ENCODE results near the gene ARHGAP42.

- TF ChIP-seq CTCF (IDR thresholded peaks at IDR 0.05; ENCODE audit: insufficient read depth, low read depth, low read length) (no peak), EZH2 (IDR thresholded peaks at IDR 0.05; ENCODE audit: insufficient read depth, low read length) (no peak)
These were observed 16.9 kb upstream of the ARHGAP42 start for GRCh38 chr11:100670140-100670539.
